Measurements from ENCODE around the gene ENOX1. TPM values are rescaled to one million over a fixed set of nuclear protein-coding genes. Genes with fewer than 3 reads are reported as not detected.

ENOX1 gene
- total RNA-seq, 1 donor from 2014 or later = 8.7 TPM

DNA sequence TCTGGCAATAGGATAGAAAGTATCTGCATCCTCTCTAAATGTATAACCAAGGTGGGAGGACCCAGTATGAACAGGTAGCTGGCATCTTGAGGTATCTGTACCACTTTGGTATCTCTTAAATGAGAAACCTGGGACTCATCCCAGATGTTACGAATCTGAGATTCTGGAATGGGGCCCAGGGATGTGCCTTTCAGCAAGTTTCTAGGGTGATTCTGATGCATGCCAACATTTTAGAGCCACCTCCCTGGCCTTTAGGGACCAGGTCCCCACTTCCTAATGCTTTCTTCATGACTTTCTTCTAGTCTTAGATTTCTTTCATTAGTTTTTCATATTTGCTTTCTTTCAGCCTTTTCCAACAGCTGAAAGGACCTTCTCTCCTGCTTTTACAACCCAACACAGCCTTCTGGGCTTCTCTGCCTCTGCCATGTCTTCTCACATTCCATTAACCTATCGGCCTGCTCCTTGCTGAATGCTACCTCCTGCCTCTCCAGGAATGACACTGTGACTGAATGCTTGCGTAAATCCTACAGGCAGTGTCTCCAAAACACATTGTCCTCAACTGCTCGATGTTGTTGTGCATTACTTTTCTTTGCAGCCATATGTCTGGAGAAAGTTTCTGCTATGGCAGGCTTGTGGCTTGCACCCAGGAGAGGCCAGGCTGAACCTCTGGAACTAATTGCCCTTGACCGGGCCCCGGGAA, 479.4 kb downstream of the ENOX1 start:
- H3K9me3 Mint-ChIP-seq (ENCODE audit: unreplicated experiment) = peaks cover 2% of the 10 kb centered on the region
- TF ChIP-seq, protein P1, sequence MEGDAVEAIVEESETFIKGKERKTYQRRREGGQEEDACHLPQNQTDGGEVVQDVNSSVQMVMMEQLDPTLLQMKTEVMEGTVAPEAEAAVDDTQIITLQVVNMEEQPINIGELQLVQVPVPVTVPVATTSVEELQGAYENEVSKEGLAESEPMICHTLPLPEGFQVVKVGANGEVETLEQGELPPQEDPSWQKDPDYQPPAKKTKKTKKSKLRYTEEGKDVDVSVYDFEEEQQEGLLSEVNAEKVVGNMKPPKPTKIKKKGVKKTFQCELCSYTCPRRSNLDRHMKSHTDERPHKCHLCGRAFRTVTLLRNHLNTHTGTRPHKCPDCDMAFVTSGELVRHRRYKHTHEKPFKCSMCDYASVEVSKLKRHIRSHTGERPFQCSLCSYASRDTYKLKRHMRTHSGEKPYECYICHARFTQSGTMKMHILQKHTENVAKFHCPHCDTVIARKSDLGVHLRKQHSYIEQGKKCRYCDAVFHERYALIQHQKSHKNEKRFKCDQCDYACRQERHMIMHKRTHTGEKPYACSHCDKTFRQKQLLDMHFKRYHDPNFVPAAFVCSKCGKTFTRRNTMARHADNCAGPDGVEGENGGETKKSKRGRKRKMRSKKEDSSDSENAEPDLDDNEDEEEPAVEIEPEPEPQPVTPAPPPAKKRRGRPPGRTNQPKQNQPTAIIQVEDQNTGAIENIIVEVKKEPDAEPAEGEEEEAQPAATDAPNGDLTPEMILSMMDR (IDR thresholded peaks at IDR 0.05; ENCODE audit: partially characterized antibody, unreplicated experiment) = no peak
- no peak overlapping the region for H3K4me3 Mint-ChIP-seq (ENCODE audit: unreplicated experiment)
- no peak for DNase-seq
- no peak overlapping the region for H3K27ac Mint-ChIP-seq (ENCODE audit: unreplicated experiment)
- no peaks in the 10 kb centered on the region for H3K36me3 Mint-ChIP-seq (ENCODE audit: unreplicated experiment)
- H3K27me3 Mint-ChIP-seq (ENCODE audit: unreplicated experiment) = no peaks in the 10 kb centered on the region
- H3K4me1 Mint-ChIP-seq (ENCODE audit: low read depth, unreplicated experiment) = peaks cover 30% of the 10 kb centered on the region

DNA sequence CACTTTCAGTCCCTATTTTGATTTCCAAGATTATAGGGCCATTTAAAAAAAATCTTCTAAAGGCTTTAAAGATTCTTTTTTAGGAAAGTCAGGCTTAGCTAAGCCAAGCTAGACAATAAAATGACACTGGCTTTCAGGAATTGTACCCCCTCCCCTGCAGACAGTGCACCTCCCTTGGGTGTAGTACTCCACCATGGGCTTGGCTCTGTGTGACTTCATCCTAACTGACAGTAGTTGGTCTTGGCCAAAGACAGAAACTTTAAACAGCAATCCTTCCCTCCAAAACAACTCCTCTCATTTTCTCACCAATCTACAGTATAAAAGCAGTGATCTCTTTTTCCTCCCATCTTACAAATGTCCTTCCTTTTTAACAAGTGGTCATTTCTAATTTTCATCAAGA, 480.4 kb downstream of the ENOX1 start:
- no peaks in the 10 kb centered on the region for H3K27me3 Mint-ChIP-seq (ENCODE audit: unreplicated experiment)
- H3K27ac Mint-ChIP-seq (ENCODE audit: unreplicated experiment) = no peak overlapping the region
- no peak overlapping the region for H3K4me3 Mint-ChIP-seq (ENCODE audit: unreplicated experiment)
- H3K36me3 Mint-ChIP-seq (ENCODE audit: unreplicated experiment) = no peaks in the 10 kb centered on the region
- no peak for DNase-seq
- peaks cover 30% of the 10 kb centered on the region for H3K4me1 Mint-ChIP-seq (ENCODE audit: low read depth, unreplicated experiment)
- H3K9me3 Mint-ChIP-seq (ENCODE audit: unreplicated experiment) = peaks cover 2% of the 10 kb centered on the region
- TF ChIP-seq, protein P1 (IDR thresholded peaks at IDR 0.05; ENCODE audit: partially characterized antibody, unreplicated experiment) = no peak

DNA sequence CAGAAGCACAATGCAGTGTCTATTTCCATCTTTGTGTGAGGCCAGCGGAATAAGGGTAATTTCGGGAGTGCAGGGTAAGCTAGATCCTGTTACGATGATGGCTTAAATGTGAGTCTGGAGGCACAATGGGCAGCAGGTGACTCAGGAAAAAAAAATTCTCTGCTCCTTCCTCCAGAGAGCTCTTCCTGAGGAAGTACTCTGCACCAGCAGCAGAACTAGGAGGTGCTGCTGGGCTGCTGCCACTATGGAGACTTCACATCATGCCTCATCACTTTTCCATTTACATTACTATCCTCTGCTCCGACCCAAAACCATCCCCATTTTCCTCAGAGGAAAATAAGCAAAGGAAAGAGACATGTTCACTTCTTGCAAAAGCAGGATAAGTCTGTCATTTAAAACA, 481.4 kb downstream of the ENOX1 start:
- Mint-ChIP-seq H3K4me3 (ENCODE audit: unreplicated experiment) (no peak overlapping the region), H3K27ac (ENCODE audit: unreplicated experiment) (no peak overlapping the region), H3K9me3 (ENCODE audit: unreplicated experiment) (peaks cover 2% of the 10 kb centered on the region), H3K36me3 (ENCODE audit: unreplicated experiment) (no peaks in the 10 kb centered on the region), H3K27me3 (ENCODE audit: unreplicated experiment) (no peaks in the 10 kb centered on the region), H3K4me1 (ENCODE audit: low read depth, unreplicated experiment) (peaks cover 30% of the 10 kb centered on the region)
- TF ChIP-seq, protein P1 (IDR thresholded peaks at IDR 0.05; ENCODE audit: partially characterized antibody, unreplicated experiment) = no peak
- DNase-seq = no peak

DNA sequence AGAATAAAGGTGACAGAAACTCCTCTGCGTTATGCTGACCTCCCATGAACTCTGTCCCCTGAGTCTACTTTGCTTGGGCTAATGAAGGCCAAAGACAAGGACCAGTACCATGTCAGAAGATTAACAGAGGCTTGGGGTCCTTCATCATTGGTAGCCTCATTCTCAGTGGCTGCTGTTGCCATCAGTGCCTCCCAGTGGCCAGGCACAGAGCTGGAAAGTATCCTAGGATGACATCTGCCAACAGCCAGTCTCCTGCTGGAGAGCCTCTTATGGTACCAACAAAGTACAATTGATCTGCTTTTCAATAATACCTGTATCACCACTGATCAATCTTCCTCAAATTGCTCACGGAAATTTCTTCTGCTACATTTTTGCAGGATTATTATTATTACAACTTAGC, 481.8 kb downstream of the ENOX1 start:
- TF ChIP-seq, protein P1 (IDR thresholded peaks at IDR 0.05; ENCODE audit: partially characterized antibody, unreplicated experiment) = no peak
- no peak for DNase-seq
- Mint-ChIP-seq H3K27ac (ENCODE audit: unreplicated experiment) (no peak overlapping the region), H3K27me3 (ENCODE audit: unreplicated experiment) (no peaks in the 10 kb centered on the region), H3K36me3 (ENCODE audit: unreplicated experiment) (no peaks in the 10 kb centered on the region), H3K4me1 (ENCODE audit: low read depth, unreplicated experiment) (peaks cover 32% of the 10 kb centered on the region), H3K4me3 (ENCODE audit: unreplicated experiment) (no peak overlapping the region), H3K9me3 (ENCODE audit: unreplicated experiment) (peaks cover 2% of the 10 kb centered on the region)

DNA sequence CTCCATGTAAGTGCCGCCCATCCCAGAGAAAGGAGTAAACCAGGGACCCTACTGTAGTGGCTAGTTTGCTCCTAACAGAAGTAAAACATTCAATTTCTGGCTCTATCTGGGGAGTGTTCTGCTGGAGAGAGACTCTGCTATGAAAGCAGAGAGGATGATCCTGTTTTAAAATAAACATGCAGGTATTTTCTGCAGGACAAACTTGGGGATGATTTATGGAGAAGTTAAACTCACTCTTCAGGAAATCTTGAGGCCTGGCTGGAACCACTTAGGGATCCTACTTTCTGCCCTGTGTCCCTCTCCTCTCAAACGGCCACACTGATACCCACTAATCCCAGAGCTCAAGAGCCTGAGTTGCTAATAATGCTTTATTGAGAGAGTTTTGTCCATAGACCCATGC, 482.3 kb downstream of the ENOX1 start:
- no peak for DNase-seq

More for the DNA sequence above, 482.3 kb downstream of the ENOX1 start:
- H3K36me3 Mint-ChIP-seq (ENCODE audit: unreplicated experiment) = no peaks in the 10 kb centered on the region
- H3K4me1 Mint-ChIP-seq (ENCODE audit: low read depth, unreplicated experiment) = peaks cover 36% of the 10 kb centered on the region
- H3K9me3 Mint-ChIP-seq (ENCODE audit: unreplicated experiment) = peaks cover 2% of the 10 kb centered on the region
- TF ChIP-seq, protein P1 (IDR thresholded peaks at IDR 0.05; ENCODE audit: partially characterized antibody, unreplicated experiment) = no peak
- no peak overlapping the region for H3K4me3 Mint-ChIP-seq (ENCODE audit: unreplicated experiment)
- H3K27ac Mint-ChIP-seq (ENCODE audit: unreplicated experiment) = no peak overlapping the region
- no peaks in the 10 kb centered on the region for H3K27me3 Mint-ChIP-seq (ENCODE audit: unreplicated experiment)
